Esophagus muscularis mucosa (tissue), 4 donors: ENCODE results near the gene GNLY. TPM values are rescaled to one million over a fixed set of nuclear protein-coding genes. Genes with fewer than 3 reads are reported as not detected.
A peak's percentile ranks its signal among the peaks of the same experiment; 100 is the strongest.

Experiments
- DNase-seq: peaks from one replicate; pipeline ENCODE4 v3.0.0-alpha.2; 2017; ENCODE audit errors: extremely low spot score
- H3K27ac ChIP-seq, 4 donors: fragments of 200-600 bp; sonication (generic); replicated peaks in 1 of 4; 1 replicate in 3 of 4; 2 replicates in 1 of 4; pipeline ENCODE4 v1.5.1; 2016 to 2019; ENCODE audit warnings: mild to moderate bottlenecking in 1 of 4
- H3K27me3 ChIP-seq, 4 donors: fragments of 200-600 bp; sonication (generic); one replicate each; pipeline versions ENCODE4 v1.5.1 to v1.6.0; 2016 to 2019
- H3K36me3 ChIP-seq, 4 donors: fragments of 200-600 bp; sonication (generic); one replicate each; pipeline ENCODE4 v1.5.1; 2016 to 2019
- H3K4me1 ChIP-seq, 4 donors: fragments of 200-600 bp; sonication (generic); one replicate each; pipeline ENCODE4 v1.5.1; 2016 to 2019
- H3K4me3 ChIP-seq, 4 donors: fragments of 200-600 bp; sonication (generic); 1 replicate in 2 of 4; 2 replicates in 2 of 4; pipeline ENCODE4 v1.5.1; 2016 to 2019; ENCODE audit warnings: mild to moderate bottlenecking in 4 of 4, moderate library complexity in 1 of 4
- H3K9me3 ChIP-seq, 4 donors: fragments of 200-600 bp; sonication (generic); 1 replicate in 3 of 4; 2 replicates in 1 of 4; pipeline ENCODE4 v1.5.1; 2016 to 2019
- CTCF ChIP-seq, 3 experiments: fragments of 200-600 bp in 2 of 3; fragments of 450-650 bp in 1 of 3; sonication (generic) in 2 of 3; IDR thresholded peaks; one replicate each; pipeline ENCODE4 v1.5.1; 2017 to 2019; ENCODE audit warnings: antibody characterized with exemption in 3 of 3, mild to moderate bottlenecking in 2 of 3, moderate library complexity in 1 of 3
- EP300 ChIP-seq: sonication (generic); formaldehyde crosslinking; IDR thresholded peaks from one replicate; pipeline ENCODE4 v1.6.1; 2017; ENCODE audit warnings: antibody characterized with exemption
- POLR2A ChIP-seq: fragments of 450-650 bp; IDR thresholded peaks from one replicate; pipeline ENCODE4 v1.6.1; 2017; ENCODE audit warnings: antibody characterized with exemption, moderate library complexity, mild to moderate bottlenecking, low read depth
- POLR2AphosphoS5 ChIP-seq, 2 donors: sonication (generic); formaldehyde crosslinking; IDR thresholded peaks; one replicate each; pipeline ENCODE4 v1.6.1; 2017; ENCODE audit warnings: antibody characterized with exemption in 2 of 2
- WGBS: methylation state at CpG from one replicate; pipeline ENCODE4 v1.1.5; 2018; 5-methylcytosine and 5-hydroxymethylcytosine counted together
- intact Hi-C: fragments of 100-400 bp; cut with DNase I; formaldehyde crosslinking; loops from one replicate; pipeline ENCODE4 v1.15.1; 2023
- total RNA-seq, 4 donors: library from RNA; depleted of rRNA; stranded (reverse); fragments of >200 nt; gene quantifications; one replicate each; pipeline versions ENCODE4 v1.1.0 to v1.2.1, GENCODE V29; 2016

GNLY gene
- total RNA-seq, 4 donors from 2014 or later, result 0.84 to 3.5 (median 2.0) TPM

GRCh38 chr2:85734942-85735608 lies 40.9 kb downstream of the GNLY start:
- Histone ChIP-seq H3K27ac (peak overlapping the region in 1 of 4 donors; percentile 40), H3K4me3 (no peak overlapping the region), H3K36me3 (no peaks in the 10 kb centered on the region), H3K9me3 (no peaks in the 10 kb centered on the region), H3K27me3 (no peaks in the 10 kb centered on the region), H3K4me1 (peaks cover 22 to 51% (median 33%) of the 10 kb centered on the region in 4 donors)
- WGBS, result 81% methylated on average over 5 of the region's 5 CpGs
- DNase-seq, result no peak
- intact Hi-C loops, result no loop called here
- TF ChIP-seq POLR2A (no peak), CTCF (IDR thresholded peaks at IDR 0.05) (no peak), POLR2AphosphoS5 (IDR thresholded peaks at IDR 0.05) (no peak), EP300 (no peak)

- intact Hi-C loops, result no loop called here
- Histone ChIP-seq H3K4me3 (no peak overlapping the region), H3K9me3 (no peaks in the 10 kb centered on the region), H3K36me3 (no peaks in the 10 kb centered on the region), H3K4me1 (peaks cover 27 to 57% (median 39%) of the 10 kb centered on the region in 4 donors), H3K27ac (no peak overlapping the region), H3K27me3 (no peaks in the 10 kb centered on the region)
- DNase-seq, result no peak
- no peak for TF ChIP-seq POLR2A
- no peak for TF ChIP-seq POLR2AphosphoS5 (IDR thresholded peaks at IDR 0.05)
- no peak for TF ChIP-seq CTCF (IDR thresholded peaks at IDR 0.05)
- TF ChIP-seq EP300, result no peak
Measured at GRCh38 chr2:85735691-85736090, 41.5 kb downstream of the GNLY start.

GRCh38 chr2:85736456-85737355 lies 42.5 kb downstream of the GNLY start:
- 81% methylated on average over 7 of the region's 7 CpGs for WGBS
- TF ChIP-seq POLR2A, result no peak
- no peak for TF ChIP-seq POLR2AphosphoS5 (IDR thresholded peaks at IDR 0.05)
- no peak for TF ChIP-seq EP300
- TF ChIP-seq CTCF (IDR thresholded peaks at IDR 0.05), result no peak
- Histone ChIP-seq H3K4me3 (no peak overlapping the region), H3K36me3 (no peaks in the 10 kb centered on the region), H3K27ac (peak overlapping the region; percentile 77 to 90 (median 89)), H3K4me1 (peaks cover 38 to 67% (median 49%) of the 10 kb centered on the region in 4 donors), H3K27me3 (no peaks in the 10 kb centered on the region), H3K9me3 (no peaks in the 10 kb centered on the region)
- DNase-seq, result no peak
- intact Hi-C loops, result no loop called here

- Histone ChIP-seq H3K27me3 (no peaks in the 10 kb centered on the region), H3K4me1 (peaks cover 45 to 72% (median 55%) of the 10 kb centered on the region in 4 donors), H3K27ac (peak overlapping the region; percentile 77 to 90 (median 89)), H3K9me3 (no peaks in the 10 kb centered on the region), H3K4me3 (no peak overlapping the region), H3K36me3 (no peaks in the 10 kb centered on the region)
- no peak for TF ChIP-seq CTCF (IDR thresholded peaks at IDR 0.05)
- peak; percentile 79 to 92 for TF ChIP-seq POLR2AphosphoS5 (IDR thresholded peaks at IDR 0.05)
- TF ChIP-seq EP300, result no peak
- intact Hi-C loops, result no loop called here
- DNase-seq, result peak; percentile 97
- 30% methylated on average over 4 of the region's 4 CpGs for WGBS
Measured at GRCh38 chr2:85737481-85737880, 43.3 kb downstream of the GNLY start.
